ENCODE data around the gene LRRTM4.

- TF ChIP-seq CTCF (IDR thresholded peaks at IDR 0.05) (no peak), POLR2A (IDR thresholded peaks at IDR 0.05) (no peak)
These were observed 199.7 kb downstream of the LRRTM4 start for GRCh38 chr2:77322431-77322830.
